G401.6 (cell line): ENCODE data around the gene TLCD1.

Experiments used
- FAIRE-seq: peaks from 2 replicates; lab custom pipeline; 2012; peaks lifted over from hg19 to GRCh38; lab: Jason Lieb, UNC

The TLCD1 gene, protein sequence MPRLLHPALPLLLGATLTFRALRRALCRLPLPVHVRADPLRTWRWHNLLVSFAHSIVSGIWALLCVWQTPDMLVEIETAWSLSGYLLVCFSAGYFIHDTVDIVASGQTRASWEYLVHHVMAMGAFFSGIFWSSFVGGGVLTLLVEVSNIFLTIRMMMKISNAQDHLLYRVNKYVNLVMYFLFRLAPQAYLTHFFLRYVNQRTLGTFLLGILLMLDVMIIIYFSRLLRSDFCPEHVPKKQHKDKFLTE

DNA sequence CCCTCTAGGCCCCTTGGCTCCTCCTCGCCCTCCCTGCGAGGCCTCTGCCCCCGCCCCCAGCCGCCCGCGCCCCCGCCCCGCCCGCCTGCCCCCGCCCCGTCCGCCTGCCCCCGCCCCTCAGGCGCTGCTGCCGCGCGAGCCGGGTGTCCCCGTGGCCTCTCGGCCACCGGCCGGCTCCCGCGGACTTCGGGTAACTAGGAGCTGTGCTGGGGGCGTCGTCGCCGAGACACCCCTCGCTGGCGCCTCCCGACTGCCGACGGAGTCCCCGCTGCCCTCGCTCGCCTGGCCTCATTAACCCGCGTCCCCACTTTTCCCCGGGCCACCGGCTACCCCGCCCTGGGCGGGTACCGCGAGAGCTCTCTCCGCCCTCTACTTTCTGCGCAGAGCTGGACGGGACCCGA lies at the start of gene TLCD1:
TSS of gene TLCD1 (minus strand) at position 8 of the 401 bp plus-strand sequence. CDS start 136 bp downstream, outside the sequence.
- FAIRE-seq = no peak

- no peak for FAIRE-seq
Measured at GRCh38 chr17:28774206-28774605, 48.2 kb upstream of the TLCD1 start.

GRCh38 chr17:28773736-28774135 lies 47.7 kb upstream of the TLCD1 start:
- FAIRE-seq = no peak

DNA sequence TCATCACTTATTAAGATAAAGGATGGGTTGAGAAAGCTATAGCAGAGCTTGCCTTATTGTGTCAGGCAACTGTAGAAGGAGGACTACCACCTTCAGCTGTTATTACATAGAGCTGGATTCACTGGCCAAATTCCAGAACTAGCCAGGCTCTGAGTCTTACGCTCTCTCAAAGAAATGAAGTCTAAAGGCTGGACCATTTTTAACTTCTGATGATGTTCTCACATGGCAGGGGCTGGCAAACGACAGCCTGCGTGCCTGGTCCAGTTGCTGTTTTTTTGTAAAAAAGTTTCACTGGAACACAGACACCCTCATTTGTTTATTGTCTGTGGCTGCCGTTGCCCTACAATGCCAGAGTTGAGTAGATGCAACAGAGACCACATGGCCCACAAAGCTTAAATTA lies 39.0 kb upstream of the TLCD1 start:
- no peak for FAIRE-seq

GRCh38 chr17:28763804-28764266 lies 37.8 kb upstream of the TLCD1 start:
- FAIRE-seq = peak; percentile 91

DNA sequence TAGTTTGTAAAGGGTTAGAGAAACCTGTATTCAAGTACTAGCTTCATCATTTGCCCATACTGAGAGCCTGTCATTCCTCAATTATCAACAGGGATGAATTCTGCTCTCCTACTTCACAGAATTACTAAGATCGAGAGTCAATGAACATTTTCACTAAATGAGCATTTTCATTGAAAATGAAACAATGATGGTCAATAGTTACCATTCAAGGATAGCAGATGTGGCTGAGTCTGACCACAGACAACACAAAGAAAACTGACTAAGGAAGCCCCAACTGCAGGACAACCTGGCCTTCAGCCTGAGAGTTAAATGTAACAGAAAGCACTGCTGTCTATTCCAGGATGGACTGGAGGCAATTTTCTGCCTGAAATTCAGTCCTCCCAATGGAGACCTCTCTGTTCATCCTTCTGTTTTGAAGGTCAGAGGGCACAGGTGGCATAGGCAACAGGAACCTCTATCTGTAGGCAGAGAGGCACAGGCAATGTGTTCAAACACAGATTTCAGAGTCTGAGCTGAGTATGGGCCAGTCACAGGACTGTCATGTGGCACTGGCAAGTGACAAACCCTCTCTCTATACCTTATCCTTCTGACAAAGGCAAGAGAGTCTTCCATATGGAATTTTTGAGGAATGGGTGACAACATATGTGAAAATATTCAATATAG lies 37.2 kb upstream of the TLCD1 start:
- no peak for FAIRE-seq

DNA sequence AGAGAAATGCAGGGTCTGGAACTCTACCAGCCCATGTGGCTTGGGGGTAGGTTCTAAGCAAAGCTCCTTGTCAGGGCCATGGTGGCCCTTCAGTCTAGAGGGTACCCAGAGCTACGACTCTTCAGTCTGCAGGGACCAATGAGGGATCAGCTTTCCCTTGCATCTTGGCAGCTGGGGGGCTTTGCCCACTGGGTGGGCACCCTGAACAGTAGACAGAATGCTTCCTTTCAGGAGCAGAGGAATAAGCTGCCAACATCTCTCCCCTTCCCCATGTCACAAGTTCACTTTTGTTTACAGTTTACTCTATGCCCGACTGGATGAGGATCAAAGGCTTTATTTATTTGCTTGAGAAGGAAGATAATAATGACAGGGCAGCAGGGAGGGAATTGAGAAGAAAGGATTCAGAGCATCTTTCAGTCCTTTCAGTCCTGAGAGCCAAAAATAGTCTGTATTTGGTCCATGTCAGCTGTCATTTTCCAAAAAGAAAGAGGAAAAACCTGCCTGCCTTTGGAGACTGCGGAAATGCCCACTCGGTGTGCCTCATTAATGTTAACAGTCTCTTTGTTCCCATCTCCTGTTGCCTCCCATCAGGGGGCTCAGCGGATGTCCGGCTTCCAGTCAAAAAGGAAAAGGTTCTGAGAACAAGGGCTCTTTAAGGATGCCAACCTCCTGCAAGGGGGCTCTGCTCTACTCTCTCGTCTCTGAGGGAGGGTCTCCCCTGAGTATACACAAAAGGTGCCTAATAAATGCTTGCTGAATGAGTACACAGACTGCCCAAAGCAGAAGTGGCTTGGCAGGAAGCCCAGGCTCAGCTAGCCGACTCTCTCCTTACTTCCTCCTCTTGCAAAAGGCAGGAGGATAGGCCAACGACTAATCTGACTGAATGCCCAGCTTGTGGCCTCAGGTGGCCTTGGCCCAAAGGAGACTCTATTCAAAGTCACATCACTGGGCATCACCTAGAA lies 34.8 kb upstream of the TLCD1 start:
- FAIRE-seq = no peak

GRCh38 chr17:28759256-28759865 lies 33.3 kb upstream of the TLCD1 start:
- no peak for FAIRE-seq

- no peak for FAIRE-seq
Measured at GRCh38 chr17:28758411-28759121, 32.5 kb upstream of the TLCD1 start.

- no peak for FAIRE-seq
Measured at GRCh38 chr17:28756049-28756804, 30.2 kb upstream of the TLCD1 start.

- FAIRE-seq = no peak
Measured at GRCh38 chr17:28755486-28755885, 29.5 kb upstream of the TLCD1 start.

DNA sequence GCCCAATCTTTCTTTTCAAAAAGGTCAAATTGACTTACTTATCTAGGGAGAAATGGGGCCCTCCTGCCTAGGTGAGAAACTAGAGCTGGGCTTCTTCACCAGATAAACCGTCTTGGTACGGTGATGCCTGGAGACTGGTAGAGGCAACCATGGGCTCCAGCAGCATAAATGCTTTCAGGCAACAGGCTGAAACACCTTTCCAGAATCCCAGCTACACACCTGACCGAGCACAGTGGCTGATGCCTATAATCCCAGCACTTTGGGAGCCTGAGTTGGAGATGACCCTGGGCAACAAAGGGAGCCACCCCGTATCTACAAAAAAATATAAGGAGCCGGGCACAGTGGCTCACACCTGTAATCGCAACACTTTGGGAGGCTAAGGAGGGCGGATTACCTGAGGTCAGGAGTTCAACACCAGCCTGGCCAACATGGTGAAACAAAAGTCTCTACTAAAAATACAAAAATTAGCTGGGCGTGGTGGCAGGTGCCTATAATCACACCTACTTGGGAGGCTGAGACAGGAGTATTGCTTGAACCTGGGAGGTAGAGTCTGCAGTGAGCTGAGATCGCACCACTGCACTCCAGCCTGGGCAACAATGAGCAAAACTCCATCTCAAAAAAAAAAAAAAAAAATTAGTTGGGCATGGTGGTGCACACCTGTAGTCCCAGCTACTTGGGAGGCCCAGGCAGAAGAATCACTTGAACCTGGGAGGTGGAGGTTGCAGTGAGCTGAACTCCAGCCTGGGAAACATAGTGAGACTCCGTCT lies 25.8 kb upstream of the TLCD1 start:
- no peak for FAIRE-seq

DNA sequence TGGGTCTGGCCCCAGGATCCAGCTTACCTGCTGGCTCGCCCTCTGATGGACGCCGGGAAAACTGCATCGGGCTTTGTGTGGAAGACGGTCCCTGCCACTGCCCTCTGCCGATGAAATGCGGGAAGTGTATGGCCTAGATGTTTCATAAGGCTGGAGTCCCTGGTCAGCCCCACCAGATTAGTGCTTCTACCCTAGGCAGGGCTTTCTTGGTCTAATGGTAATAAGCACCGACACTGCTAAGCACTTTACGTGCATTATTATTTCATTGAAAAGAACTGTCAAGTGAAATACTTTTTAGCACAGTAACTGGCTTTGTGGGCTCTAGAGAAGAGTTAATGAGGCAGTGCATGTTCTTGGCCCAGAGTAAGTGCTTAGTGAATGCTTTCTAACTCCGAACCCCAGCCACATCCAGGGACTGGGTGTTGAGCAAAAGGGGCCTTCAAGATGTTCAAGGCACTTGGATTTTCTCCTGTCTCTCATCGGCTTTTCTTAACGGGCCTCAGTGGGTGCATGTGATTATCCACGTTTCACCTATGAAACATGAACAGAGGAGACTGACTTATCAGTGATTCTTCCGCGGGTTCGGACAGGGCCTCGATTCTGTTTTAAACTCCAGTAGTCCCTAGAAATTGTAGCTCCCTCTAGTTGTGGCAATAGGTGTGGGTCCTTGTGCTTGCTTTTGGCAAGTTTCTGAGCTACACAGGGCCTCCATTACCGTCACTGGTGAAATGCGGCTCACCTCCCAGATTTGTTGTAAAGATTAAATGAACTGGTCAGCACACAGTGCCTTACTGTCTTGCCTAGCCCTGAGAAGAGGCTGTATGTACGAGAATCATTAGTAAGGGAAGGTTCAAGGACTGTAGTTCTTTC lies 24.4 kb upstream of the TLCD1 start:
- FAIRE-seq = peak; percentile 95

DNA sequence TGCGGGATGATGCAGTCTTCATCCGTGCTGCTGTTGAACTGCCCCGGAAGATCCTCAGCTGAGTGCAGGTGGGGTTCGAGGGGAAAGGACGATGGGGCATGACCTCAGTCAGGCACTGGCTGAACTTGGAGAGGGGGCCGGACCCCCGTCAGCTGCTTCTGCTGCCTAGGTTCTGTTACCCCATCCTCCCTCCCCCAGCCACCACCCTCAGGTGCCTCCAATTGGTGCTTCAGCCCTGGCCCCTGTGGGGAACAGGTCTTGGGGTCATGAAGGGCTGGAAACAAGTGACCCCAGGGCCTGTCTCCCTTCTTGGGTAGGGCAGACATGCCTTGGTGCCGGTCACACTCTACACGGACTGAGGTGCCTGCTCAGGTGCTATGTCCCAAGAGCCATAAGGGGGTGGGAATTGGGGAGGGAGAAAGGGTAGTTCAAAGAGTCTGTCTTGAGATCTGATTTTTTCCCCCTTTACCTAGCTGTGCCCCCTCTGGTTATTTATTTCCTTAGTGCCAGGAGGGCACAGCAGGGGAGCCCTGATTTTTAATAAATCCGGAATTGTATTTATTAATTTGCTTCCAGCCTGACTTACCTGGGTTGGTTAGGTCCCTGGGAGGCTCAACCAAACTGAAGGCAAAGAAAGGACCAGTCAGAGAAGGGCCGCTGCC lies 23.6 kb upstream of the TLCD1 start:
- FAIRE-seq = no peak

DNA sequence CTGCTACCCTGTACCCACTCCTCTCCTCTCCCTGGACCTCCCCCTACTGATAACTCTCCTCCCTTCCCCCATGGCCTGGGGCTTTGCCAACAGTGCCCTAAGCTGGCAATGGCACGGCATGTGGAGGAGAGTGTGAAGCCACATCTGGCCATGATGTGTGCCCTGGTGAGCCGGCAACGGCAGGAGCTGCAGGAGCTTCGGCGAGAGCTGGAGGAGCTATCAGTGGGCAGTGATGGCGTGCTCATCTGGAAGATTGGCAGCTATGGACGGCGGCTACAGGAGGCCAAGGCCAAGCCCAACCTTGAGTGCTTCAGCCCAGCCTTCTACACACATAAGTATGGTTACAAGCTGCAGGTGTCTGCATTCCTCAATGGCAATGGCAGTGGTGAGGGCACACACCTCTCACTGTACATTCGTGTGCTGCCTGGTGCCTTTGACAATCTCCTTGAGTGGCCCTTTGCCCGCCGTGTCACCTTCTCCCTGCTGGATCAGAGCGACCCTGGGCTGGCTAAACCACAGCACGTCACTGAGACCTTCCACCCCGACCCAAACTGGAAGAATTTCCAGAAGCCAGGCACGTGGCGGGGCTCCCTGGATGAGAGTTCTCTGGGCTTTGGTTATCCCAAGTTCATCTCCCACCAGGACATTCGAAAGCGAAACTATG lies 23.0 kb upstream of the TLCD1 start:
- FAIRE-seq = no peak

- FAIRE-seq = no peak
Measured at GRCh38 chr17:28747801-28748750, 22.0 kb upstream of the TLCD1 start.
